ENCODE measurements around the gene MYOM1. TPM values are rescaled to one million over a fixed set of nuclear protein-coding genes. Genes with fewer than 3 reads are reported as not detected.
"Not testable (repeated sequence)": the region's sequence is repeated elsewhere in the genome, so short reads cannot be mapped to it uniquely, and the experiment has no call there.

Gene MYOM1

GRCh38 chr18:3023603-3024002, 196.2 kb downstream of the MYOM1 start:
- H3K27me3 ChIP-seq (ENCODE audit: insufficient read depth, low read length, poor library complexity); H3K23ac ChIP-seq (ENCODE audit: low read length); H4K5ac ChIP-seq (ENCODE audit: low read length); H3K9ac ChIP-seq (ENCODE audit: low read length); H2BK120ac ChIP-seq (ENCODE audit: low read depth, low read length); H3K79me2 ChIP-seq (ENCODE audit: control insufficient read depth, insufficient read depth, low read length); DNase-seq; H3K79me1 ChIP-seq (ENCODE audit: low read length); H3K4me1 ChIP-seq (ENCODE audit: control insufficient read depth, low read depth, low read length); H3K4ac ChIP-seq (ENCODE audit: low read depth, low read length); H2AK5ac ChIP-seq (ENCODE audit: low read length); H3K4me3 ChIP-seq (ENCODE audit: low read length); H2BK15ac ChIP-seq (replicated peaks; ENCODE audit: low read depth); H3K36me3 ChIP-seq (ENCODE audit: control insufficient read depth, insufficient read depth, low read length); H3K27ac ChIP-seq (ENCODE audit: low read depth, low read length); H3K4me2 ChIP-seq (ENCODE audit: low read length); H4K8ac ChIP-seq (ENCODE audit: low read depth, low read length); H2BK5ac ChIP-seq (ENCODE audit: low read length); H3K56ac ChIP-seq (ENCODE audit: low read length); H3K18ac ChIP-seq (ENCODE audit: low read length): not testable (repeated sequence)
- WGBS (ENCODE audit: extremely low coverage, insufficient coverage, low lambda C conversion rate) = no CpG with 5 or more reads among the region's 5 CpGs

Small RNAs within 50 kb of the gene (small RNA-seq; reads per million reads assigned to genes)
- gene RF00156 (ENCODE audit: insufficient read depth) (not detected), gene RNU7-25P (ENCODE audit: insufficient read depth) (not detected)

Measured in mesendoderm (in vitro differentiated cells).